Measurements from ENCODE around the gene CD164.

DNA sequence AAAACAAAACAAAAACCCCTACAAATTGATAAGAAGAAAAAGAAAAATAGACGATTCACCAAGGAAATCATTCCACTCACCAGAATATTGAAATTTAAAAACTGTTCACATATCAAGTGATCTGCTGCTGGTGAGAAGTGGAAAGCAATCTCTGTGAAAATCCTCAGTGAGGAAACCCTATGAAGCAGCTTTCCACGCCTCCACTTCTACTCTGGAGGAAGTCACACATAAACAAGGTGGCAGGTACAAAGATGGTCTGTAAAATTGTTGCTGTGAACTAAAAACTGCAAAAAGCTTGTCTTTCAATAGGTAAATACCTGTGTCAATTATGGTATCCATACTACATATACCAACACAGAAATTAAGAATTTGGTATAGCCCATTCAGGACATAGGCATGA is 18.5 kb downstream of the CD164 start:
- no peak for TF ChIP-seq CTCF (IDR thresholded peaks at IDR 0.05; ENCODE audit: extremely low read depth in 1 of 2, insufficient read depth in 1 of 2, low read depth in 1 of 2, low read length in 2 of 2)
- TF ChIP-seq EZH2 (IDR thresholded peaks at IDR 0.05; ENCODE audit: borderline replicate concordance, low read depth, low read length, severe bottlenecking) = no peak
- no peak for TF ChIP-seq MAX (IDR thresholded peaks at IDR 0.05; ENCODE audit: insufficient read depth, insufficient read length)

All from endothelial cell of umbilical vein (primary cell).